ENCODE measurements around the gene SOCS6. TPM values are rescaled to one million over a fixed set of nuclear protein-coding genes. Genes with fewer than 3 reads are reported as not detected.

SOCS6 gene
- total and polyA plus RNA-seq, 12 donors = 6.1 to 31.8 (median 20.0) TPM

- Histone ChIP-seq H3K36me3 (no peaks in the 10 kb centered on the region), H3K4me3 (no peak overlapping the region), H3K27me3 (no peaks in the 10 kb centered on the region), H3K9me3 (no peaks in the 10 kb centered on the region), H3K4me1 (peaks cover 0 to 18% (median 0%) of the 10 kb centered on the region in 9 donors), H3K27ac (no peak overlapping the region)
- intact Hi-C loops (cut with DNase I) = no loop called here
- ATAC-seq = no peak
- 86 to 92% methylated on average over 4 of the region's 4 CpGs for WGBS, 2 donors
- TF ChIP-seq CTCF (IDR thresholded peaks at IDR 0.05) = no peak
- DNase-seq = no peak
These were observed 73.4 kb downstream of the SOCS6 start for GRCh38 chr18:70362258-70362657.

GRCh38 chr18:70363861-70364260 lies 75.0 kb downstream of the SOCS6 start:
- Histone ChIP-seq H3K9me3 (no peaks in the 10 kb centered on the region), H3K4me3 (no peak overlapping the region), H3K27me3 (no peaks in the 10 kb centered on the region), H3K27ac (no peak overlapping the region), H3K36me3 (no peaks in the 10 kb centered on the region), H3K4me1 (peaks cover 0 to 13% (median 0%) of the 10 kb centered on the region in 9 donors)
- DNase-seq (no peak), ATAC-seq (peak in 1 of 8 donors; percentile 45)
- 87 to 92% methylated on average over 2 of the region's 2 CpGs for WGBS, 2 donors
- intact Hi-C loops (cut with DNase I) = no loop called here
- no peak for TF ChIP-seq CTCF (IDR thresholded peaks at IDR 0.05)

GRCh38 chr18:70365361-70365760 lies 76.5 kb downstream of the SOCS6 start:
- Histone ChIP-seq H3K4me1 (peaks cover 0 to 13% (median 0%) of the 10 kb centered on the region in 9 donors), H3K27ac (no peak overlapping the region), H3K4me3 (no peak overlapping the region), H3K9me3 (no peaks in the 10 kb centered on the region), H3K36me3 (no peaks in the 10 kb centered on the region), H3K27me3 (no peaks in the 10 kb centered on the region)
- no peak for ATAC-seq
- intact Hi-C loops (cut with DNase I) = no loop called here
- TF ChIP-seq CTCF (IDR thresholded peaks at IDR 0.05) = no peak
- DNase-seq = no peak
- 87 to 92% methylated on average over 3 of the region's 3 CpGs for WGBS, 2 donors

GRCh38 chr18:70366174-70366573 lies 77.3 kb downstream of the SOCS6 start:
- no peak for ATAC-seq
- Histone ChIP-seq H3K27me3 (no peaks in the 10 kb centered on the region), H3K27ac (no peak overlapping the region), H3K9me3 (no peaks in the 10 kb centered on the region), H3K4me3 (no peak overlapping the region), H3K36me3 (no peaks in the 10 kb centered on the region), H3K4me1 (peaks cover 0 to 13% (median 0%) of the 10 kb centered on the region in 9 donors)
- intact Hi-C loops (cut with DNase I) = no loop called here
- 42 to 61% methylated on average over 2 of the region's 2 CpGs for WGBS, 2 donors
- DNase-seq = no peak
- no peak for TF ChIP-seq CTCF (IDR thresholded peaks at IDR 0.05)
